ENCODE data around the gene TP53TG5.

TP53TG5 gene

GRCh38 chr20:45341579-45341938 lies 36.6 kb downstream of the TP53TG5 start (continued):
- TF ChIP-seq KLF10 (tag by site-specific recombination; IDR thresholded peaks at IDR 0.05) (no peak), ZNF362 (tag by site-specific recombination; IDR thresholded peaks at IDR 0.05) (no peak)

GRCh38 chr20:45340951-45341350 lies 37.2 kb downstream of the TP53TG5 start:
- Histone ChIP-seq H3K36me3 (ENCODE audit: control insufficient read depth in 2 of 2, insufficient read depth in 1 of 2, low read length in 2 of 2) (peaks cover 0 to 9% of the 10 kb centered on the region in 2 experiments; a peak in 1 of 3 replicates), H3K9me3 (ENCODE audit: control insufficient read depth, insufficient read depth, low read depth, low read length) (no peaks in the 10 kb centered on the region), H3K4me3 (ENCODE audit: low read depth, low read length) (no peak overlapping the region), H3K27ac (ENCODE audit: extremely low read depth, low read depth, low read length) (no peak overlapping the region), H3K4me1 (ENCODE audit: control insufficient read depth, insufficient read depth, low read length) (peaks cover 31% of the 10 kb centered on the region)
- CTCF ChIA-PET, result interaction anchor here (0.8 to 1.7 kb wide), 4 partner anchors 20 to 109 kb away, joined by 3 to 4 read pairs (median 4); no protein-coding TSS in a partner anchor
- POLR2A ChIA-PET, result interaction anchor here (1.3 kb wide), 1 partner anchor 19 kb away, joined by 3 read pairs; no protein-coding TSS in a partner anchor
- TF ChIP-seq ZNF426 (tag by site-specific recombination; IDR thresholded peaks at IDR 0.05) (no peak), FEZF1 (tag by site-specific recombination; IDR thresholded peaks at IDR 0.05) (no peak), GLIS1 (tag by site-specific recombination; IDR thresholded peaks at IDR 0.05) (no peak), ZNF391 (tag by site-specific recombination; IDR thresholded peaks at IDR 0.05; ENCODE audit: borderline replicate concordance, low read depth) (no peak), ZNF280C (tag by site-specific recombination; IDR thresholded peaks at IDR 0.05) (no peak), ZNF473 (tag by site-specific recombination; IDR thresholded peaks at IDR 0.05) (no peak), PRDM4 (tag by site-specific recombination; IDR thresholded peaks at IDR 0.05) (no peak), ZEB2 (tag by site-specific recombination; IDR thresholded peaks at IDR 0.05) (no peak), KLF8 (tag by site-specific recombination; IDR thresholded peaks at IDR 0.05) (no peak), ZNF48 (tag by site-specific recombination; IDR thresholded peaks at IDR 0.05) (no peak), GLI4 (tag by site-specific recombination; IDR thresholded peaks at IDR 0.05) (no peak), SETDB1 (IDR thresholded peaks at IDR 0.05; ENCODE audit: insufficient read length, low read length) (no peak), ATF2 (tag by site-specific recombination; IDR thresholded peaks at IDR 0.05; ENCODE audit: low read depth) (no peak)

GRCh38 chr20:45340236-45340847 lies 37.8 kb downstream of the TP53TG5 start:
- H3K4me3 ChIP-seq (ENCODE audit: low read depth, low read length), result no peak overlapping the region
- TF ChIP-seq ZSCAN16 (tag by site-specific recombination; IDR thresholded peaks at IDR 0.05) (no peak), ZFP3 (tag by site-specific recombination; IDR thresholded peaks at IDR 0.05; ENCODE audit: low read depth) (no peak), ZNF274 (IDR thresholded peaks at IDR 0.05; ENCODE audit: low read length) (no peak), ZNF274 (tag by site-specific recombination; IDR thresholded peaks at IDR 0.05; ENCODE audit: borderline replicate concordance) (no peak), ZNF366 (tag by site-specific recombination; conservative IDR thresholded peaks at IDR 0.05) (no peak), SALL2 (tag by site-specific recombination; IDR thresholded peaks at IDR 0.05; ENCODE audit: borderline replicate concordance) (no peak)
- no peaks in the 10 kb centered on the region for H3K9me3 ChIP-seq (ENCODE audit: control insufficient read depth, insufficient read depth, low read depth, low read length)
- H3K36me3 ChIP-seq (ENCODE audit: control insufficient read depth in 2 of 2, insufficient read depth in 1 of 2, low read length in 2 of 2), result peaks cover 0 to 15% of the 10 kb centered on the region in 2 experiments; a peak in 1 of 3 replicates
- POLR2A ChIA-PET, result interaction anchor here (0.9 kb wide), 1 partner anchor 8 kb away, joined by 3 read pairs; no protein-coding TSS in a partner anchor
- no peak overlapping the region for H3K27ac ChIP-seq (ENCODE audit: extremely low read depth, low read depth, low read length)
- peaks cover 31% of the 10 kb centered on the region for H3K4me1 ChIP-seq (ENCODE audit: control insufficient read depth, insufficient read depth, low read length)
- CTCF ChIA-PET, result interaction anchor here (1.6 to 1.7 kb wide), 2 partner anchors 34 to 110 kb away, joined by 4 read pairs; no protein-coding TSS in a partner anchor

Measured in HEK293 (cell line).